ENCODE data around the gene SERPINA9. TPM values are rescaled to one million over a fixed set of nuclear protein-coding genes. Genes with fewer than 3 reads are reported as not detected.
A peak's percentile ranks its signal among the peaks of the same experiment; 100 is the strongest.
"Not testable (repeated sequence)": the region's sequence is repeated elsewhere in the genome, so short reads cannot be mapped to it uniquely, and the experiment has no call there.

The SERPINA9 gene
- total RNA-seq, 1 experiment from 2014 or later = not detected

DNA sequence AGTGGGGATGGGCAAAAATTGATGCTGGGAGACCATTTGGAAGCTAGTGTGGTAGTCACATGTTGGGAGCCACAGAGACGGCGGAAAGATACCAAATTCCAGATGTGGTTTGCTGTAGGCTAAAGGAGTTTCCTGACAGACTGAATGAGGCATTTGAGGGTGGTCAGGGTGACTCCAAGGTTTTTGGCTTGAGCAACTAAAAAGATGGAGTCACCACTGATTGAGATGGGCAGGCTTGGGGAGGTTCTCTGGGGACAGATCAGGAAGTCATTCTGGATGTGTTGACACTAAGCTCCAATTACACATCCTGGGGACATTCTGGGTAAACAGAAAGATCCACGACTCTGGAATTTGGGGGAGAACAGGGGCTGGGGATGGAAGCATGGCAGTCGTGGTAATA lies 15.5 kb upstream of the SERPINA9 start:
- DNase-seq (ENCODE audit: low spot score) = no peak
- in situ Hi-C loops (cut with HindIII; ENCODE audit: low sequenced_read_pairs) = no loop called here

DNA sequence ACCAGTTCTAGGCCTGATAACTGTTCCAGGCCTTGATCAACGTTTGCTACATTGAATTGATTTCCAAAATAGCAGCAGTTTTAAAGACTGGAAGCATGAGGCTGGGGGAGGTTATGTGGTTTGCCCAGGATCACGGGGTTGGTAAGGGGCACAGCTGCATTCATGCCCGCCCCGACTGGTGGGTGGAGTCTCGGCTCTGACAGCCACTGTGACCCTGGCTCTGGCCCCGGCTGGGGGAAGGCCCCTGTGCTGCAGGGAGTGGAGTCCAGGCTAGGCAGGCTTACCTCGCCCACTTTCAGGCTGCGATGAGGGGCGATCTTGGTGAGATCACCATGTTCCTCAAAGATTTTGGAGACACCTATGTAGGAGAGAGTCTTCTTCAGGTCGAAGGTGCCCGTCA lies 13.3 kb upstream of the SERPINA9 start:
- DNase-seq (ENCODE audit: low spot score) = no peak
- in situ Hi-C loops (cut with HindIII; ENCODE audit: low sequenced_read_pairs) = no loop called here

DNA sequence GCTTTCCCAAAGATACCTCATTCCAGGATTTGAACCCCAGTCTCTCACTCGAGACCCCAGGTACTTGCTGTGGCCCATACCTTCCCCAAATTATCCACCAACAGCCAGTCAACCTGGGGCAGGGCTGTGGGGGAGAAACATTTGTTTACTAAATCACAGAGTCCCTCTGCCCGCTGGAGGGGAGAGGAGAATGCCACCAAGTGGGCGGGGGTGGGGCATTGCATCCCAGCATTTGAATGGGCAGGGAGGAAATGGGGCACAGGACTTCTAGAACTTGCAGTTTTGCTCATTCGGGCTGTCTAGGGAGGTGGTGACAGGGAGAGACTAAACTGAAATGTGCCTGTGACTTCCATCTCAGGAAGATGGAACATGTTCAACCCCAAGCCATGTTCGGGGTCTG lies 10.9 kb upstream of the SERPINA9 start:
- DNase-seq (ENCODE audit: low spot score) = no peak
- in situ Hi-C loops (cut with HindIII; ENCODE audit: low sequenced_read_pairs) = no loop called here

DNA sequence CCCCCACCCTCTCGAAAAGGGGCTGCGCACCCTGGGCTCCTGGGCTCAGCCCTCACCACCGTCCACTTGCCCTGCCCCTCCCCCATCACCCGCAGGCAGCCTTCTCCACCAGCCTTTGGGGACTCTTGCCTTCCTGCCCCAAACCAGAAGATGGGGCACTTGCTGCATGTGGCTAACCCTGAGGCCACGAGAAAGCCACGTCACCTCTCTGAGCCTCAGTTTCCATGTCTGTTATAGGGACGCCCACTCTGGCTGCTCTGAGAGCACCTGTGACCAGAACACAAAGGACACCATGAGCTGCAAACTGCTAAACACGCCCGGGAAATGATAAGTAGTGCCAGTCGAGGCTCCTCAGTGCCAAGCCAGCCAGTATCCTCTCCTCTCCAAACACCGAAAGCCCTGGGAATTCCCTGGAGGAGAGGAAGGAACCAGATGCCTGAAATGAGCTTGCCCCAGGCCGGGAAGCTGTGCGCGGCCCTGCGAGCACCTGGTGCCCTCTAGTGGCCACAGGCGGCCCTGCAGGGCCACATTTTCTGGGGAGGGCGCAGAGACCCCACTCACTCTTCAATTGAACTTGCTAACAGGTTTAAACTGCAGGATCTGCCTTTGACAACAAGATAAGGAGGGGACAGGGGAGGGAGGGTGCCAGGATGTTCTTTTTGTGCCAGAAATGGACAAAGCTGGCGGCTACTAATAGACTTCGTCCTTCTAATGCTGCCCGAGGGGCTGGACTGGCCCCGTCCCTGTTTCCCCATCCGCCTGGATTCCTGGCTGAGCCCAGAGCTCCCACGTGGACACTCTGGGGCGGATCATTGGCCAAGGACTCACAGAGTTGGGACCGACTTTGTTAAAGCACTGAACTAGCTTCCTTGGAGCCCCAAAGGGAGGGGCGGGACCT lies 10.2 kb upstream of the SERPINA9 start:
- in situ Hi-C loops (cut with HindIII; ENCODE audit: low sequenced_read_pairs) = no loop called here

DNA sequence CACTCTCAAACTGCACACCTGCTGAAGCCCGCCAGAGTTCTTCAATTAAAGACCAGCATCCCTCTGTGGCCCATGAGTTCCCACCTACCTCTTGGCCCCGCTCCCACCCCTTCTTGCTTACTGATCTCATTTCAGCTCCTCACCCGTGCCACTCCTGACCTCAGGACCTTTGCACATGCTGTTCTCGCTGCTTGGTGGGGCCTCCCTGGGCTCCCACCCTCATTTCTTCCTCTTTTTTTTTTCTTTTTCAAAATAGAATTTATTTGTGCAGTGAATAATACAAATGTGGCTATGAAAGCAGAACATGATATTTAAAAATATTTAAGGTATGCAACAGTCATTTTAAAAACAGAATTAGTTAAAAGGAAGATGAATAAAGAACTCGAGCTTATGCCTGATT lies 8.5 kb upstream of the SERPINA9 start:
- DNase-seq (ENCODE audit: low spot score) = no peak
- in situ Hi-C loops (cut with HindIII; ENCODE audit: low sequenced_read_pairs) = no loop called here

More for the DNA sequence above, 10.2 kb upstream of the SERPINA9 start:
- DNase-seq (ENCODE audit: low spot score) = peak; percentile 7

DNA sequence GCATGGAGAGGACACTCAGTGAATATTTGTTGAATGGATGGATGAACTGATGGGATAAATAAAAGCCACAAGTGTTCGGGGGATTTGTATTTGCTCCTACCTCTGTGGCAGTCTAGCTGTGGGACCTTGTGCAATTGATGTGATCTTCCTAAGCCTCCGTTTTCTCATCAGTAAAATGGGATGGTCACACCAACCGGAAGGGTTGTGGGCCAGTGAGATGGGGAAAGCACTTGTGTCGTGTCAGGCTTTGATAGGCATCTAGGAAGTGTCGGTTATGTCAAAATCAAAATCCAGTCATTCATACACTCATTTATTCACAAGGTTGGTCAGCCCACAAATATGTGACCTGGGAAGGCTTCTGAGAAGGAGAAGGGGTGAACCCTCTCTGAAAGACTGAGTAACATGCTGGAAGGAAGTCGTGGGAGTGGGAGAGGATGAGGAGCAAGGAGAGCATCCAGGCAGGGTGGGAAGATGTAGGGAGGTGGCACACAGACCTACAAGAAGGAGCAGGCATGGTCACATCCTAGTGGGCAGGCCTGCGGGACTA lies 7.8 kb upstream of the SERPINA9 start:
- DNase-seq (ENCODE audit: low spot score) = no peak
- in situ Hi-C loops (cut with HindIII; ENCODE audit: low sequenced_read_pairs) = no loop called here

DNA sequence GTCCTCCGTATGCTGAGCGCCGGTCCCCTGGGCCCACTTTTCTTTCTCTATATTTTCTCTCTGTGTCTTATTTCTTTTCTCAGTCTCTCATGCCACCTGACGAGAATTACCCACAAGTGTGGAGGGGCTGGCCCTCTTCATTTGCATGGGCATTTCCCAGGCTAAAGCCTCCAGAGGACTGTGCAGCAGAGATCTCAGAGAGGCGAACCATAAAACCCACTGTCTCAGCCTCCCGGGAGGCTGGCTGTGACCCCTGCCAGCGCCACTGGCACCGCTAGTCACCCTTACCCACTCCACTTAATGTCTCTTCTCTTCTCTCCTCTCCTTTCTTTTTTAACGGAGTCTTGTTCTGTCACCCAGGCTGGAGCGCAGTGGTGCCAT lies 7.1 kb upstream of the SERPINA9 start:
- no peak for DNase-seq (ENCODE audit: low spot score)
- in situ Hi-C loops (cut with HindIII; ENCODE audit: low sequenced_read_pairs) = no loop called here

DNA sequence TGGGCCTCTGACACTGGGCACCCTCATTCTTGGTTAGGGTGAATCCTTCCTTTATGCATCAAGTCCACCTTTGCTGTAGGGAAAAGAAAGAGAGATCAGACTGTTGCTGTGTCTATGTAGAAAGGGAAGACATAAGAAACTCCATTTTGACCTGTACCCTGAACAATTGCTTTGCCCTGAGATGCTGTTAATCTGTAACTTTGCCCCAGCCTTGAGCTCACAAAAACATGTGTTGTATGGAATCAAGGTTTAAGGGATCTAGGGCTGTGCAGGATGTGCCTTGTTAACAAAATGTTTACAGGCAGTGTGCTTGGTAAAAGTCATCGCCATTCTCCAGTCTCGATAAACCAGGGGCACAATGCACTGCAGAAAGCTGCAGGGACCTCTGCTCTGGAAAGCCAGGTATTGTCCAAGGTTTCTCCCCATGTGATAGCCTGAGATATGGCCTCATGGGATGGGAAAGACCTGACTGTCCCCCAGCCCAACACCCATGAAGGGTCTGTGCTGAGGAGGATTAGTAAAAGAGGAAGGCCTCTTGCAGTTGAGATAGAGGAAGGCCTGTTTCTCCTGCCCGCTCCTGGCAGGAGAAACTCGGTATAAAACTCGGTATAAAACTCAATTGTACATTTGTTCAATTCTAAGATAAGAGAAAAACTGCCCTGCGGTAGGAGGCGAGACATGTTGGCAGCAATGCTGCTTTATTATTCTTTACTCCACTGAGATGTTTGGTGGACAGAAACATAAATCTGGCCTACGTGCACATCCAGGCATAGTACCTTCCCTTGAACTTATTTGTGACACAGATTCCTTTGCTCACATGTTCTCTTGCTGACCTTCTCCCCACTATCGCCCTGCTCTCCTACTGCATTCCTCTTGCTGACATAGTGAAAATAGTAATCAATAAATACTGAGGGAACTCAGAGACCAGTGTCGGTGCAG lies 6.4 kb upstream of the SERPINA9 start:
- DNase-seq (ENCODE audit: low spot score); in situ Hi-C loops (cut with HindIII; ENCODE audit: low sequenced_read_pairs): not testable (repeated sequence)

DNA sequence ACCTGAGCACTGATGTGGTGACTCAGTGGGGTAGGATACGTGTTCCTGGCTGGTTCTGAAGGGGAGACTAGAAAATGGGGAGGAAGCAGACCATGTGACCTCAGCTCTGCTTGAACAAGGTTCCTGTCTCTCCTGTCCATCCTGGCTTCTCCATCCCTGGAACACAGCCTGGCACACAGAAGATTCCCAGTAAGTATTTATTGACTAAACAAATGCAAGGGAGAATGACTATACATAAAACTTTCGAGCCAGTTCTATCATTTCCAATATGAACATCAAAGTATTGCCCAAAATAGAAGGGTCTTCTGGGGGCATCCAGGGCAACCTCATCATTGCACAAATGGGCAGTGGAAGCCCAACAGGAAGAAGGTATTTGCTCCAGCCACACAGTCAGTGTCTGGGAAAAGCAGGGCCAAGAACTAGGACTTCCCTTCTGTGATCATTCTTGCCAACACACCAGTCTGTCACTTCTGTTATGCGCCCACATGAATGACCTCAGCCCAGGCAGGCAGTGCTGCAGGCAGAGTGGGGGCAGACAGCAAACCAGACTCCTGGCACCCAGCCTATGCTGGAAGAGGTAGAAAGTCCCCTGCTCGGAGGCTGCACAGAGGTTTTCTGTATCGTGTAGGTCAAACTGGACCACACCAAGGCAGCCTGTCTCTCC lies 5.6 kb upstream of the SERPINA9 start:
- DNase-seq (ENCODE audit: low spot score) = no peak

DNA sequence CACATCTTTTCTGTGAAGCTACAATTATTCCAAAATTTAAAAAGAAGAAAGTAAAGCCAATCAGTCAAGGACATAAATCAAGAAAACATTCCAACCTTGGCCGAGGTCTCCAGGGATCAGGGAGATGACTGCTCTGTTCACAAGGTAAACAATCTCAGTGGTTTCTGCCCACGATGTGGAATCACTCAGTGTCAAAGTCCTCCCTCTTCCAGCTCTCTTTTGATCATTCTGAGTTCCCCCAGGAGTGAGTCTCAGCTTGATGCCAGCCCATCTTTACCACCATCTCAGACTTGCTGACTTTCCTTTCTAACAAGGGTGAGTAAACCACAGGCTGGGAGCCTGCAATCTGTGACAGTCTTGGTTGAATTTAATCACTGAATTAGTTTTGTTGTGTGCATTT lies 4.8 kb upstream of the SERPINA9 start:
- no peak for DNase-seq (ENCODE audit: low spot score)
- in situ Hi-C loops (cut with HindIII; ENCODE audit: low sequenced_read_pairs) = no loop called here

More for the DNA sequence above, 5.6 kb upstream of the SERPINA9 start:
- in situ Hi-C loops (cut with HindIII; ENCODE audit: low sequenced_read_pairs) = no loop called here

DNA sequence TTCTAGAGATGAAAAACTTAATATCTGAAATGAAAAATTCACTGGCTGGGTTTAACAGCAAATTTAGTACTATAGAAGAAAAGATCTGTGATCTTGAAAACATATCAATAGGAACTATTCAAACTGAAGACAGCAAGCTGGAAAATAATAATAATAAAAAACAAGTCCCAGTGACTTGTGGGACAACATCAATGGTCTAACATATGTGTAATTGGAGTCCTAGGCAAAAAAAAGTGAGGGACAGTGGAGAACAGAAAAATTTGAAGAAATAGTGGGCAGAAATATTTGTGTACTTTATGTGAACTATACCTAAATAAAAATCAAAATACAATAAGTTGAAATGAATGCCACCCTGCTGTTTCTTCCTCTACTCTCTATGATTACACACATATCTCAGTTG lies 2.4 kb upstream of the SERPINA9 start:
- DNase-seq (ENCODE audit: low spot score) = no peak
- in situ Hi-C loops (cut with HindIII; ENCODE audit: low sequenced_read_pairs) = no loop called here

DNA sequence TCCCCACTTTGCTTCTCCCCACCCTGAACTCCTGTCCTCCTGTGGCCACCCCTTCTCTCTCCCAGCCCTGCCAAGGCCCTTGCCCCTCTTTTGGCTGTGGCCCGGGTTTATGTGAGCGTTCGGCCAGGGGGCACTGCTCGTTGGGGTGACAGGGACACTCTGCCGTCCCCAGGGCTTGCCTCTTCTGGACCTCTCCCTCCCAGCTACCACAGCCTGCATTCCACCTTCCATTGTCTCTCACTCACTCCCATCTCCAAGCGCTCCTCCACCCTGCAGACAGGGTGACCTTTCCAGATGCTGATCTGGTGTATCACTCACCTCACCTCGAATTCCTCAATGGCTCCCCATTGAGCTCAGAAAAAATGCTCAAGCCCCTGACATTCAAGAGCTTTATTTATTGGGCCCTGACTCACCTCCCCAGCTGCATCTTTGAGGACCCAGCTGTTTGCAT lies 1.4 kb downstream of the SERPINA9 start:
- in situ Hi-C loops (cut with HindIII; ENCODE audit: low sequenced_read_pairs) = no loop called here
- no peak for DNase-seq (ENCODE audit: low spot score)

DNA sequence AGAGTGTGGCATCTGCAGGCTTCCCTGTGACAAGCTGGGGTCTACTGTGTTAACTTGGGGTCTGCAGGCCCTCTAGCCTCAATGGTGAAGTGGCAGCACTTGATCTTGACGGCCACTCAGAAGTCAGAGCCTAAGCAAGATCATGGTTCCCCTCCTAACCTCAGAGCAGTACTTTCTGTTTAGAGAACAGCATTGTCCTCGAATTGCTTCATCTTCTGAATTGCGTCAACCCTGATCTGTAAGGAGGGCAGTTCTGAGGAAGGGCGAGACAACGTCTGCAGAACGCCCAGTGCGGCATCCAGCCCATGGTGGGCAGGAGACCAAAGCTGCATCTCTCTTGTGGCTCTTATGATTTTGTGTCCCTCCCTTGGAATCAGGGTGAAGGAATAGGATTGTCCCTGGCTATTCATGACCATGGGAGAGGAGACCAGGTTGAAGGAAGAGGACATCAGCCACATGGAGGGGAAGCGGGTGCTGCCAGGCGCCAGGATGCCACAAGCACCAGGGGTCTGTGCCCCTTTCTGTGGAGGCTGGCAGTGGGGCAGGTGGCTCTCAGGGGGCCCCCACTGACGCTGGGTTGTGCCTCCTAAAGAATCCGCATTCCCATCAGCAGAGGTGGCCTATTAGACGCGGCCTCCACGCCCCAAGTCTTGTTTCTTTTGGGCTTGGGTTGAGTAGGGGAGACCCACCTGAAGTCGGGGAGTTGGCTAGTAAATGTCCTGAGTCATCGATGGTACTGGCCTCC lies 2.2 kb downstream of the SERPINA9 start:
- DNase-seq (ENCODE audit: low spot score) = no peak
- in situ Hi-C loops (cut with HindIII; ENCODE audit: low sequenced_read_pairs) = no loop called here

DNA sequence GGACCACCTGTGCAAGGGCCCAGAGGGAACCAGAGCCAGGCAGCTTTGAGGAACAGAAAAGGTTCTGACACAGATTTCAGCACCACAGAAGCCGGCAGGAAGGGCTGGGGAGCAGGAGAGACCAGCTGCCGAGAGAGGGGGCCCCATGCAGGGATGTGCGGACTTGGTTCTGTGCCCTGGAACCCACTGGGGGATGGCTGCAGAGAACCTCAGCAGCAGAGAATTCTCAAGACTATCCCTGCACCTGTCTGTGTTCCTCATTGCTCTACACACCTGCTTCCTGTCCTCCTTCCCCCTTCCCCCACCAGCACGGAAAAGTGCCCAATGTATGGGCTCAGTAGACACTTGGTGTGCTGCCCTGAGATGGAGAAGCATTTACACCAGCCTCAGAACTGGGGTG lies 3.2 kb downstream of the SERPINA9 start:
- no peak for DNase-seq (ENCODE audit: low spot score)
- in situ Hi-C loops (cut with HindIII; ENCODE audit: low sequenced_read_pairs) = no loop called here

DNA sequence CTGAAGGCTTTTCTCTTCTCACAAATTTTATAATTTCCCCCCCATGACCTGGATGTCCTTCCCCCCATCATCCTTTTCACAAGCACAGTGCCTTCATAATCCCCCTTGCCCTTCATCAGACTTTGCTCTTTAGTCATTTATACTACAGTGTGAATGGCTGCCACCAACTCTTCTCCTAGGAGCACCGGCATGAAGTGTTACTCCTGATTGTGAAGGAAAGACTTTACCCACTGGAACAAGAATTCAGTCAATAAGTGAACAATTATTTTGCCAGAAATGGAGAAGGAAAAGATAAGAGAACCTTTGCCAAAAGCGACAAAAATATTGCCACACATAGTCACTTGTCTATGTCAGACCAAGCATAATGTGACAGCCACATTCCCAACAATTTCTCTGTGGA lies 5.0 kb downstream of the SERPINA9 start:
- in situ Hi-C loops (cut with HindIII; ENCODE audit: low sequenced_read_pairs) = no loop called here
- DNase-seq (ENCODE audit: low spot score) = no peak

DNA sequence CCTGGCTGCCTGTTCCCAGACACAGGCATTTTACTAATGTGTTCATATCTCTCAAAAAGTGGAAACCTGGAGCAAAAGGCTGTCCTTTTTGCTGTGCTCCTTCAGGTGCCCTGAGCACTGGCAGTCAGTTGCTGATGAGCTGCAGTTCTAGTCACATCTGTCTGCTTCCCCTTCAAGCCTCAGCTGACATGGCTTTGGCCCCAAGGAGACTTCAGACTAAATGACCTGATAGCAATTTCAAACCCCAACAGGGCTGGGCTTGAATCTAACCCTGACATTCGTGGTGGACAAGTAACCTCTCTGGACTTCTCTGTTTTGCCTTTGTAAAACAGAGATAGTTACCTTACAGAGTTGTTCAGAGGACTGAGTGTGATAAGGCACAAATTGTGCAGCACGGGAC lies 5.7 kb downstream of the SERPINA9 start:
- no peak for DNase-seq (ENCODE audit: low spot score)
- in situ Hi-C loops (cut with HindIII; ENCODE audit: low sequenced_read_pairs) = no loop called here

DNA sequence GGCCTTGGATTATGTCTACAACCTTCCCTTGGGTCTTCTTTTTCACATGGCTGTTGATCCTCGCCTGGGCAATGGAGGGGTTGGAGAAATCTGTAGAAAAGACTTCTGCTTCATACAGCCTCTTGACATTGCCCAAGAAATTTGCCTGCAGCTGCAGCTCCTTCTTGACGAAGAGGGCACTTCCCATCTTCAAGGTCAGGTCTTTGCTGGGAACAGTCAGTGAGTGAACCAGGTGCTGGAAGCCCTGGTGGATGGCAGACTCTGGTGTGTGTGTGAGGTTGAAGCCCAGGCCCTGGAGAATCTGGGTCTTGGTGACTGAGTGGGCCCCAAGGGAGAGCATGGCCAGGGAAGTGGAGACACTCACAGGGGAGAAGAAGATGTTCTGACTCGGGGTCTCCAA lies 6.7 kb downstream of the SERPINA9 start:
- in situ Hi-C loops (cut with HindIII; ENCODE audit: low sequenced_read_pairs) = no loop called here
- no peak for DNase-seq (ENCODE audit: low spot score)

DNA sequence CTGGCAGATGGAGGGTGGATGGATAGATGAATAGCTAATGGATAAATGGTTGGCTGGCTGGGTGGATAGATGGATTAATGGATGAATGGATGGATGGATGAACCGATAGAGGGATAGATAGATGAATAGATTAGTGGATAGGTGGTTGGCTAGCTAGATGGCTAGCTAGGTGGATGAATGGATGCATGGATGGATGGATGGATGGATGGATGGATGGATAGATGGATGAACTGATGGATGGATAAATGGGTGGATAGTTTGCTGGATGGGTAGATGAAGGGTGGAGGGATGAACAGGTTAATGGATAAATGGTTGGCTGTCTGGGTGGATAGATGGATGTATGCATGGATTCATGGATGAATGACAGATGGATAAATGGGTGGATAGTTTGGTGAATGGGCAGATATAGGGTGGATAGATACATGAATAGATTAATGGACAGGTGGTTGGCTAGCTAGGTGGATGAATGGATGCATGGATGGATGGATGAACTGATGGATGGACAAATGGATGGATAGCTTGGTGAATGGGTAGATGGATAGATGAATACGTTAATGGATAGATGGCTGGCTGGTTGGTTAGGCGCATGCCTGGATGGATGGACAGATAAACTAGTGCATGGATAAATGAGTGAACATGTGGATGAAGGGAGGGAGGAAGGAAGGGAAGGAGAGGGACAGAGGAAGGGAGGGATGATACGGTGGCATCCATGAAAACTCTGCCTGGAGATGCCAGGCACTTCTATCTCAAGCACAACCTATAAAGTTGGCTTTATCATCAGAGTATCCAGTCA lies 8.1 kb downstream of the SERPINA9 start:
- no peak for DNase-seq (ENCODE audit: low spot score)
- in situ Hi-C loops (cut with HindIII; ENCODE audit: low sequenced_read_pairs) = no loop called here
